NCI-H2107 treated with DMSO at 0.1 percent for 48 hours (cell line): ENCODE results near the gene EZH2.
A peak's percentile ranks its signal among the peaks of the same experiment; 100 is the strongest.

Experiments
- DNase-seq: peaks from one replicate; lab custom pipeline; 2025; ENCODE audit not compliant: unreplicated experiment; lab: John Stamatoyannopoulos, UW

EZH2 gene

DNA sequence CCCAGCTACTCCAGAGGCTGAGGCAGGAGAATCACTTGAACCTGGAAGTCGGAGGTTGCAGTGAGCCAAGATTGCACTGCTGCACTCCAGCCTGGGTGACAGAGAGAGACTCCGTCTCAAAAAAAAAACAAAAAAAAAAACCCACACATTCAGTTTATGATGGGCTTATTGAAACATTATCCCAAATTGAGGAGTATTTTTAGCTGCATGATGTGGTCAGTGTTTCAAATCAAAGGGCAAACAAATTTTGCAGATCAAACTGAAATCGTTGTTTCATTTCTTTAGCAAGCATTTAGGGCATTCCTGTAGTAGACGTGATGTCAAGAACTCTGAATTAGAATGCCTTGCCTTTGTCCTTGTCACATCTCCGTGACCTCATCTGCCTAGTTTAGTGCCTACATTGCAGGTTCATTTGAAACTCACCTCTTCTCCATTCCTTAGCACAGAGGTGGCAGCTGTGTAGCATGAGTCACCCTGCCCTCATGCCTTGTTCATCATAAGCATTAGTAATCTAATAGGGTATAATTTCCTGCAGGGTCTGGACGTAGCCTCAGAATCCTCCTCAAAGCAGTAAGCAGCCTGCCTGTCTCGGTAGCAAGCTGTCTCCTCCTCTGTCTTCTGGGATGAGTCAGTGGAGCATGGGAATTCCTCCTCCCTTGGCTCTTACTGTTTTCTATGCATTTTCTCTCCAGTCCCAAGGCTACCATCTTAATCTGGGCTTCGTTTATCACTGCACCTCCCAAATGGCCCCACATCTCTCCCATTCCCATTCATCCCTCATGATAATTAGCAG is 111.6 kb downstream of the EZH2 start:
- peak; percentile 14 for DNase-seq

DNA sequence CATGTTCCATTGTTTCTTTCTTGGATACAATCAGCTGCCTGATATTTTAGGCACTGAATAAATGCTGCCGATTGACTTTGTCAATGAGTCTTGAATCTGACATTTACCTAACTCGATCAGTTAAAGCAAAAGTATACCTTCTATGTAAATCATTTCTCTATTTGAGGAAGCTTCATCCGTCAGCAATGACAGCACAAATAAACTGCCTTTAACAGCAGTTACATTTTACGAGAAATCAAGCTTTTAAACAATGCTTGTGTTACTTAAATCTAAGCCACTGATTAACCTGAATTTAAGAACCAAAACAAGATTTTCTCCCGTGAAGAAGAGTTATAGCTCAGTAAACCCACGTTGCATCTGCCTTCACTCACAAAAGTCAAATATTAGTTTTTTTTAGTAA is 114.1 kb downstream of the EZH2 start:
- DNase-seq, result no peak

- DNase-seq, result no peak
These were observed 120.5 kb downstream of the EZH2 start for GRCh38 chr7:148763622-148764021.

DNA sequence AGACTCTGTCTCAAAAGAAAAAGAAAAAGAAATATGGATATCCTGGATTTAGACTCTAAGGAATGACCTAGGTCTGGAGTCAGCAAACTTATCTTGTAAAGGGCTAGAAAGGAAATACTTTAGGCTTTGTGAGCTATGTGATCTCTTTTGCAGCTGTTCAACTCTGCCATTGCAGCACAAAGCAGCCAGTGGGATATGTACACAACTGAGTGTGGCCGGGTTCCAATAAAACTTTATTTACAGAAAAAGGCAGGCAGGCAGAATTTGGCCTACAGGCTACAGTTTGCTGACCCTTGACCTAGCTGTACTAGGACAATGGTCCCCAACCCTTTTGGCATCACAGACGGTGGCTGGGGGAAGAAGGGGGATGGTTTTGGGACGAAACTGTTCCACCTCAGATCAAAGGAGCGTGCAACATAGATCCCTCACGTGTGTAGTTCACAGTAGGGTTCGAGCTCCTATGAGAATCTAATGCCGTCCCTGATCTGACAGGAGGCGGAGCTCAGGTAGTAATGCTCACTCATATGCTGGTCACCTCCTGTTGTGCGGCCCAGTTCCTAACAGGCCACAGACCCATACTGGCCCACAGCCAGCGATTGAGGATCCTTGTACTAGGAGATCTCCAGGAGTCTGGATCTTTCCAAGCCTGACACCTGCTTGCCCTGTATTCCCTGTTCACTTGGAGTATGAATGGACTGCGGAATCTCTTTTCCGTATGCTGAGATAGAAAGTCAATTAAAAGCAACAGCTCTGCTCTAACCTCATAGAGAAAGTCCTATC is 122.4 kb downstream of the EZH2 start:
- DNase-seq, result no peak
